Measurements from ENCODE around the gene ADGRG6.
"Not testable (repeated sequence)": the region's sequence is repeated elsewhere in the genome, so short reads cannot be mapped to it uniquely, and the experiment has no call there.

The ADGRG6 gene

DNA sequence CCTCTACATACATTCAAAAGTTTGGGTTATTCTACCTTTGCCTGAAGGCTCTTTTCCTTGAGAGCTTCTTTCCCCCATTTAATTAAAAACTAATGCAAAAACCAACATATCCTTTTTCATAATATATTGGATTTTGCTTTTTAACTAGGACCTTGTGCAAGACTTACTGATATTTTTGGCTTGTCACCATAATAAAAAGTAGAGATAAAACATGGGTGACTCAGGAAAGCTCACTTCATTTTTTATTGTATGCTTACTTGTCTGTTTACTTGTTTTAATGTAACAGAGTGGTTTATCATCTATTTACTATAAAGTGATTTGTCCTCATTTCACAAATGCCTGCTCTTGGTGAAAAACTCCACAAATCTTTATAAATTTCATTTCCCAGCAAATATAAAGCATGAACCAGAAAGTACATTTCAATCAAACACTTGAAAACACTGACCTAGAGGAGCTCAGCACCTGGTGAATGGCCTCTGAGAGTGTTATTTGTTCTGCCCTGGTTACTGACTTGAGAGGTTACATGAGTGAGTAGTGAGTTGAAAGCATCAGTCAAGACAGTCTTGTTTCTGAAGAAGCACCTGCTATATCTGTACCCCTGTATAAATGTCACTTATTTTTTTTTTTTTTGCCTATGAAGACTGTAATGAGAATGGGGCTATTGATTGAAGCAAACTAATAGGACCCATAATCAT lies 20.8 kb downstream of the ADGRG6 start:
- no peak for DNase-seq

GRCh38 chr6:142323377-142323776 lies 21.6 kb downstream of the ADGRG6 start:
- no peak for DNase-seq

GRCh38 chr6:142324111-142324510 lies 22.3 kb downstream of the ADGRG6 start:
- no peak for DNase-seq

DNA sequence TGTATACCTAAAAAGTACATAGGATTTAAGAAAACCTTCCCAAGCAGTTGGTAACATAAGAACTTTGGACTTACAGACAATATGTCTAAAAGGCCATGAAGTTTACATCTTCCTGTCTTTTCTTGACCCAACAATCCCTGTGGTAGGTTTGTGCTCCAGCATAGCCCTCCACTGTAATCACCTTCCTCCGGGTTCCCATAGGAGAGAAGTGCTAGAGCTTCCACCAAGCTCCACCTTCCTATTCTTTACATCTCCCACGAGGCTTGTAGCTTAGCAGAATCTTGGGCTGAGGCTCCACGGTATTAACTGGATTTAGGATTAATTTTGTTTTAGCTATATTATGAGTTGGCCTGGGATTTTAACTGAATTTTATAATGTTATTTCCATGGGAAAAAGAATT lies 23.3 kb downstream of the ADGRG6 start:
- DNase-seq, result no peak

GRCh38 chr6:142326540-142326939 lies 24.7 kb downstream of the ADGRG6 start:
- DNase-seq, result no peak

GRCh38 chr6:142328070-142328469 lies 26.3 kb downstream of the ADGRG6 start:
- DNase-seq, result no peak

GRCh38 chr6:142329486-142330113 lies 27.8 kb downstream of the ADGRG6 start:
- DNase-seq, result no peak

DNA sequence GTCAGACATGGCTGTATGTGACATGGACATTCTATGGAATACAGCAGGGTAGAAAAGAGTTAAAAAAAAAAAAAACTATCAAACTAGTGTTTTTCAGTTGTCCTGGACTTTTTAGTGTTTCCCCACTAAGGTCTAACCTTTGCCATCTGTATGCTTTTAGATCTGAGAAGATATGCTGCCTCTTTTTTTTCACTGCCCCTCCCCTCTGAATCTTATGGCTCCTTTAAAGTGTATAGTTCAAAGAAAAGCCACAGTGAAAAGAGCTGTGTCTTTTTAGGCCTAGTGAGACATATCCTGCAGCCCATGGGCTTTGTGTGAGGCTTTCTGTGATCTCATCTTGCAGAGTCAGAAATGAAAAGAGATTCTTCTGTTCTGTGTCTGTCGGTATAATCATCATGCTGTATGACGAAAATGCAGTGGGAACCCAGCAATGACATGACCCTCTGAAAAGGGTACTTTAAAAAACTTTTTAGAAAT lies 29.3 kb downstream of the ADGRG6 start:
- DNase-seq, result no peak

GRCh38 chr6:142331601-142332000 lies 29.8 kb downstream of the ADGRG6 start:
- no peak for DNase-seq

GRCh38 chr6:142332393-142333098 lies 30.7 kb downstream of the ADGRG6 start:
- DNase-seq, result no peak

- DNase-seq, result no peak
Measured at GRCh38 chr6:142333431-142333830, 31.6 kb downstream of the ADGRG6 start.

DNA sequence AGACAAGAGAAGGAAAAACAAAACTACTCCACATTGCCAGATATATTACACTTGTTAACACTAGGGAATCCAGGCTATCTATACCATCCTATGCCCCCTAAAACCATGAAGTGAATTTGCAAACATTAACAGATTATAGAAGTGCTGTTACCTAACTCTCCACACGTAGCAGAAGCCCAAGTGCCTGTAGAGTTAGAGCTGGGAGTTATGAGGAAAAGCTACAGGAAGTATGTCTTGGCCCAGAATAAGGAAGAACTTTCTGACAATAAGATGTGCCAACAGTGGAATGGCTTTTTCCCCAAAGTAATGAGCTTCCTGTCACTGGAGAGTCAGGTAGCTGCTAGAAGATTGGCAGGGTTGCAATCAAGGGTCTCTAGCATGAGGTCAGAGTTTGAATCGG lies 32.5 kb downstream of the ADGRG6 start:
- DNase-seq, result no peak

DNA sequence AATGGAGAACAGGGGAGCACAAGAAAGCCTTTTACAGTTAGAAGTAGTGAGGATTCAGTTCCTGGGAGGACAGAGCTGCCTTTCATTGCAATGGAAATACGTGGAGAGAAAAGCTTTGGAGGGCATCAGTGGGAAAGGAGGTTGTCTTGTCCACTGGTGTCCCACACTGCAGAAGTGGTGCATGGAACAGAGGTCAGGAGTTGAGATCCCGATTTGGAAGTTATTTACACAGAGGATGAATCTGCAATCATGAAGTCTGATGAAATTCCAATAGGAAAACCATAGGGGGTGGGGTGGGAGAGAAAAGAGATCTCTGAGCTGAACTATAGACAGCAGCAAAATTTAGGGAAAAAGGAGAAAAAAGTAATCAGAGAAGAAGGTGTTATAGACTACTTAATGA lies 33.6 kb downstream of the ADGRG6 start:
- DNase-seq, result no peak

- DNase-seq, result no peak
Measured at GRCh38 chr6:142336183-142336582, 34.4 kb downstream of the ADGRG6 start.

DNA sequence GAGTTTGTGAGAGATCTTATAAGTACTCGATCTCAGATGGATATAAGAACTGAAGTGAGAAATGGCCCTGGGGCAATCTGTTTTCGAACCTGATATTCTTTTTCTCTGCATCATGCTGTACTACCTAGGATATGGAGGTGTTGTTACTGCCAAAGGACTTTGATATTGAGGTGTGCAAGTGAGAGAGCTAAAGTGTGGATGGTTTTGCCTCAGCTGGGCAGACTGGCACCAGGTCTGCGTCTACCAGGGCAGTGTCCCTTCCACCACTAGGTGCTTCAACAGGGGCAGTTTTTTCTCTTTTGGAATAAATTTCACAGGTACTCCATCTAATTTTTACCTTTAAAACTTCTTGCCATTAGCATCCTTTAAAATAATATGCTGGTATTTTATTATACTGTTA lies 35.0 kb downstream of the ADGRG6 start:
- no peak for DNase-seq

GRCh38 chr6:142339113-142339512 lies 37.3 kb downstream of the ADGRG6 start:
- no peak for DNase-seq

DNA sequence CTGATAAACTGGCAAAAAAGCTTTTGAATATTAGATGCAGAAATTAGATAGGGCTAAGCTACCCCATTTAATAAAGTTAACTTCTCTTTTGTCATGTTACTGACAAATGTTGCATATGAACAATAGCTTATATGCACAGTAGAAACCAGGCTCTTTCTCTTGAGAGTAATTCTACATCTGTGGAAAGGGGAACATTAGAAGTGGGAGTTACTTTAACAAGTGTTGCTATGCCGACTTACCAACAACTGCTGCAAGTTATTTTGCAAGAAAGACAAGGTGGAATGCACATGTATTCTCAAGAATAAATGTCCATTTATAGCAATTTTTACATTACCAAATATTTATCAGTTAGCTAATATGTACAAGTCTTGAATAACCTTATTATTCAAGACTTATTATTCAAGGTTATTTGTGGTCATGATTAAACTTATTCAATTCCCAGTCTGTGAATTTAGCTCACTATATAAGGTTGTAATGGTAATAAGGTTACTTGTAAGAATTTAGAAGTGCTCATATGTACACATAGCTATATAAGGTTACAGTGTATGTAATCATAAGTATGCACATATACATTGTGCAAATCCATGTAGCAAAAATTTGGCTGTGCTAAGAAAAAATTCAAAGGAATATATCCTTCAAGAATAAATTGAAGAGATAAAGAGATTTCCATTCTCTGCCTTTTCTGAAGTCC lies 38.3 kb downstream of the ADGRG6 start:
- DNase-seq, result no peak

DNA sequence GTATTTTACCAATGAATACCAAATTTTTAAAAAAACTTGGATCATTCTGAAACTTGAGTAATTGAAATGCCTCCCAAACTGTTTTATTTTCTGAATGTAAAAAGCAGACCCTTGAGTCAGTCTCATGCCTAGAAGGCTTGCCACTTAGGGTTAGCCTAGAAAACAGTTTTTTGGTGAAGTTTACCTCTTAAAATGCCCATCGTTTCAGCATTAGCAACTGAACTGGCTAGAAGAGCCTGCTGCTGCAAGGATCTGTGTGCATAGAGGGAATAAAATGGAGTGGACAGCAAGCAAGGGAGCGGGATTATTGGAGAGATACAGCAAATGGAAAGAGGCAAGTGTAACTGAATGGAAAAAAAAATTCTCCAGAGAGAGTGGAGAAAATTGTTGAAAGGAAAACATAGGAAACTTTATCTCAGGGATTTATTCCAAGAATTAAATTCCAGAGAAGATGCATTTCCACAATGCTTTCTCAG lies 40.1 kb downstream of the ADGRG6 start:
- DNase-seq, result no peak

DNA sequence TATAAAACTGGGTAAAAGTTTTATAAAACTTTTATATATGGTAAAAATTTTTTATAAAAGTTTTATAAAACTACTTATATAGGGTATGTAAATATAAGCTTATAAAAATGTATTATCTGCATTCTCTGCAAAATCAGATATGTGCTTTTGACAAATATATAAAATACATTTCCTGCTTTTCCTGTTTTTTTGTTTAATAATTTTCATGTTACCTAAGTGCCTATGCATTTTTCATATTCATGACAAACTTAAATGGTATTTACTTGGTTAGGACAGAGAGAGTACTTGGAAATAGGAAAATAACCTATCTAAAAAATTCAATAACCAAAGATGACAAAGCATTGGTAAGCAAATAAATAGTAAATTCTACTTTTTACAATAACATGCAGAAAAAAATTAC lies 41.2 kb downstream of the ADGRG6 start:
- no peak for DNase-seq

GRCh38 chr6:142343938-142344337 lies 42.1 kb downstream of the ADGRG6 start:
- DNase-seq, result no peak

- DNase-seq, result no peak
Measured at GRCh38 chr6:142345261-142345660, 43.5 kb downstream of the ADGRG6 start.

DNA sequence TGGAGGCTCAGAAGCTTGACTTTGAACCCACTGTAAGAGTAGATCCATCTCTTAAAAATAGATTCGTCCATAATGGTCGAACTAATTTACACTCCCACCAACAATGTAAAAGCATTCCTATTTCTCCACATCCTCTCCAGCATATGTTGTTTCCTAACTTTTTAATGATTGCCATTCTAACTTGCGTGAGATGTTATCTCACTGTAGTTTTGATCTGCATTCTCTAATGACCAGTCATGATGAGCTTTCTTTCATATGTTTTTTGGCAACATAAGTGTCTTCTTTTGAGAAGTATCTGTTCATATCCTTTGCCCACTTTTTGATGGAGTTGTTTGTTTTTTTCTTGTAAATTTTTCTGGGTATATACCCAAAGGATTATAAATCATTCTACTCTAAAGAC lies 44.4 kb downstream of the ADGRG6 start:
- DNase-seq, result not testable (repeated sequence)

DNA sequence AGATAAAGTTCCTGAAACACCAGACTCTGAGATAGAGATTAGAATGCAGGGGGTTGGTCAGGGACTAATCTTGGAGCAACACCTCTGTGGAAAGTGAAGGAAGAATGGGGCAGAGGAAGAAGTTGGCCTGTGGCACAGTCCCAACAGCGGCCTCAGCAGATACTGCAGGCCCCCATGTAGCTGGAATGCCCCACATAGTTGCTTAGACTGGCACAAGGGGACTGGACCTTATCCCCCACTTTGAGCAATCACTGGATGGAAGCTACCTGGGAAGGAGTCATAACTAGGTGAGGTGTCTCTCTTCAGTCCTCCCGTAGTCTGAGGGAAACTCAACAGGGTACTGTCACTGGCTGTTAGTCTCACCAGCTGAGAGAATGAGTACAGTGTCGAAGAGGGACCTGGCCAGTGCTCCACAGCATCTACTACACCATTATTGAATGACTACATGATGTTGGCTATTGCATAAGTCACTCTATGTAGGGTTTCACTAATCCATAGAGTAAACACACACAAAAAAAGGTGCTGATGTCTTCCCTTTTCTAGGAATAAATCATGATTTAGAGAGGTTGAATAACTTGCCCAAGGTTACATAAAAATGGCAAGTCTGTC lies 47.5 kb downstream of the ADGRG6 start:
- no peak for DNase-seq

Measured in activated CD4-positive, alpha-beta T cell treated with anti-CD3 and anti-CD28 coated beads, Interleukin-2, amount 50 U/mL, for 48 hours (primary cell).